LNCAP (cell line): ENCODE data around the gene CD209.

Source experiments
- CTCF ChIP-seq: fragments of 450-650 bp; IDR thresholded peaks from 2 replicates; pipeline ENCODE4 v1.5.1; 2017; ENCODE audit warnings: mild to moderate bottlenecking

Gene CD209

DNA sequence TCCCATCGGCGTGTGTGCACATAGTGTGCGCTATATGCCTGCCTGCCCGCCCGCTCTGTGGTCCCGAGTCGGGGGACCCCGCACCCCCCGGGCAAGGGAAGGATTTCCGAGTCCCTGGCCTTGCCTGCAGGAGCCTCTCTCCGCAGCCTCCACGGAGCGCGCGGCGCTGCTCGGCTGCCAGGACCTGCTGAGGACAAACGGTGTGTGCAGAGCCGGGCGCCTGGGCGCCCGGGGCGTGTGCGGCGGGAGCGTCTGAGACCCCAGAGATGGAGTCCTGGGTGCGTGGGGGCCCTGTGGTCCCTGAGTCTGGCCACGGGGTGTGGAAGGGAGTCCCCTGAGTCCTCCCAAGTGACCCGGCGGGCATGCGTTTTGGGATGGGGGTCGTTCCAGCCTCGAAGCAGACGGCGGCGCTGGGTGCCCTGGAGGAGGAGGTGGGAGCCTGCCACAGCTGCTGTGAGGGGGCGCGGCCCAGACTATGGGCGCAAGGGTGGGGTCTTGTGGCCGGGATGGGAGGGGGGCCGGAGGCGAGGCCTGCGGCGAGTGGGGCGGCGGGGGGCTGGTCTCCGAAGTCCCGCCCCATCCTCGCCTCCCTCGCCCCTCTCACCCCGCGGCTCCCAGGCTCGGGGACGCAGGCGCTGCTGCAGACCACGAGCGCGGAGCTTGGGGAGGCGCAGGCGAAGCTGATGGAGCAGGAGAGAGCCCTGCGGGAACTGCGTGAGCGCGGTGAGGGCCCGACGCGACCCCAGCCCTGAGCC, 41.0 kb upstream of the CD209 start:
- TF ChIP-seq CTCF: no peak

DNA sequence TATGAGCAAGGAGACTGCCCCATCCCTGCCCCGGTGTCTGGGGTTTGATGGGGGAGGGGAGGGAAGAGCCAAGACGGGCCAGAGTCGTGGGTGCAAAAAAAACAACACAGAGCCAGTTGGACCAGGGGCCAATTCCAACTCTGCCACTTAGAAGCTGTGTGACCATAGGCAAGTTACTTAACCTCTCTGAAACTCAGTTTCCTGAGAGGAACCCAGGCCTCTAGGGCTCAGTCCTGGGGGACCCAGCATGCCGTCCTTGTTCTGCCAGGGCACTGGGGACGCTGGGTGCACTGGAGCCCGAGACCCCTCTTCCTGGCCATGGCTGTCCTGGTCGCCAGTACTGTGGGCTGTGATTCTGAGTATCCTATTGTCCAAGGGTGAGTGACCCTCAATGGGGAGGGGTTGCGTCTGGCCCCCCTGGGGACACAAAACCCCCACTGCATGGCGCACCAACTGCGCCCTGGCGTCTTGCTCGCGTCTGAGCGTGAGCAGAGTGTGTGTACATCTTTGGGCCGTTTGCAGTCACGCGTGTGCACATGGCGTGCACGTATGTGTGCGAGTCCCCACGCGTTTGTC, 40.4 kb upstream of the CD209 start:
- TF ChIP-seq CTCF: no peak

DNA sequence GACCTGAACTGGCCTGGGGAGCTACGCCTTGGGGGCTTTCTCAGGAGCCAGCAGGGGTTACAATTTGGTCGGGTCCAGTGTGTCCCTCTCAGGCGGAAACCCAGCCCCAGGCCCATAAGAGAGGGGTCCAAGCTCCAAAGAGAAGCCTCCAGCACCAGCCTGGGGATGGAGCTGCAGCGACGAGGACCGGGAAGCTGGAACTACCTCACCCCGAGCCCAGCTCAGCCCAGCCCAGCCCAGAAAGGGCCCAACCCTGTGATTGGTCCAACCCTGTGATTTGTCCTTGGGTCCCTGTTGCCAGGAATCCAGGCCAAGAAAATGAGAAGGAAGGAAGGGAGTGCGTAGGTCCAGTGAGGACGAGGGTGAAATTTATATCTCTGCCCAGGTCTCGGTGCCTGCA, 39.8 kb upstream of the CD209 start:
- TF ChIP-seq CTCF: no peak

DNA sequence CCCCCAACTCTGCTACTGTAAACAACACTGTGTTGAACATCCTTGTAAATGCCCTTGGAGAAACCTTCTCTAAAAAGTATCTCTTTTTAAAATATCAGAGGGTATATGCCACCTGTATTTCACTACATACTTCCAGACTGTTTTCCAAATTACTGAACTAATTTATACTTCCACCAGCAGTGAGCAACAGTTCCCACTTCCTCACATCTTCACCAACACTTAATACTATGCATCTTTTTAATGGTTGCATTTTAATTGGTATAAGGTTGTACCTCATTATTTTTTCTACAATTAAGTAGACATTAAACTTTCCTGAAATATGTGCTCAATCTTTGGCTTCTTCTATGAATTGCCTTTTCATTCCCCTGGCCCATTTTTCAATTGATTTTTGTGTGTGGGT, 37.5 kb upstream of the CD209 start:
- TF ChIP-seq CTCF: no peak

GRCh38 chr19:7783991-7784423, 36.7 kb upstream of the CD209 start:
- no peak for TF ChIP-seq CTCF

DNA sequence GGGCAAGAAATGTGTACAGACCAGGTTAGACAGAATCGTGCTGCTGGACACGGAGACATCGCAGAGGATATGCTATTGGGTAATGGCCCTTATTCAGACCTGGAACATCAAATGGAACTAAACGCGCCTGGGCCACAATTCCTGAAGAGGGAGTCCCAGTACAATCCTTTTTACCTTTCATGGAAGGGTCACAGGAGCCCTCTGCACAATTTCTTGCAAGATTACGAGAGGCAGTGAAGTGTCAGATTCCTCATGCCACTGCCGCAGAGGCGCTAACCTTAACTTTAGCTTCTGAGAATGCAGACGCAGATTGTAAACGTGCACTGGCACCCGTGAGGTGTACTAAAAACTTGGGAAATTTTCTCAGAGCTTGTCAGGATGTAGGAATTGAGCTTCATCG, 33.8 kb upstream of the CD209 start:
- no peak for TF ChIP-seq CTCF

DNA sequence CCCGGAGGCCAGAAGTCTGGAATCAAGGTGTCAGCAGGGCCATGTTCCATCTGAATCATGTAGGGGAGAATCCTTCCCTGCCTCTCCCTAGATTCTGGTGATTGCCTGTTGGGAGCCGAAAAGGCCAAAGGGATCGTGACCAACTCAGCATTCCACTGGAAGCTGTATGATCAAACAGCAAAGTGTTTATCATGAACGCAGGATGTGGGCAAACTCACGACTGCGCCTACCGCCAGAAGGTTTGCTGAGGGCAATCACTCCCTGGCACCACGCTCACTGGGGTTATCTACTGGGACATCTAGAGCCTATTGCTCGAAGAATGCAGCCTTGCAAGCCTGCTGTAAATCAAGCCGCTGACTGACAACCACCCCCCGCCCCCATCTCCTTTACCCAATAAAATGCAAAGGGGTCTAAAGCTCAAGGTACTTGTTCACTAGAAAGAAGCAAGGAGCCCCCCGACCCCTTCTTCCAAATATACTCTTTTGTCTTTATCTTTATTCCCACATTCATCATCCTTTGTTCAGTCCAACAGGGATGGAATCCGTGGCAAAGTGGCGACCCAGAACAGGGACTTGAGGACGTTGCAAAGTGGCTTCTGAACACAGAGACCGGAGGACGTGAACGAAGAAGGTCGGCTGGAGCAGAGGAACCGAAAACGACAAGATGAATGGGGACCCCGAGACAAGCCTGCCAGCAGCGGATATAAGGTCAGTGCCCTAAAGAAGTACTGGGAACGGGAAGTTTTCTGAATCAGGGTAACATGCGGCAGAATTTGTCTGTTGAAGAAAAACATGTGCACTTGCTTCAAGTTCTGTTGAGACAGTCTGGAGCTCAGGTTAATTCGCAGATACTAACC, 32.5 kb upstream of the CD209 start:
- TF ChIP-seq CTCF: no peak
